ENCODE results near the gene E2F8. TPM values are rescaled to one million over a fixed set of nuclear protein-coding genes. Genes with fewer than 3 reads are reported as not detected.
A peak's percentile ranks its signal among the peaks of the same experiment; 100 is the strongest.

E2F8 gene
- total and polyA plus RNA-seq, 9 of the 15 experiments (the other 6 are each of a cell fraction or from before 2014, with no cell fraction given) = 6.9 to 23.6 (median 12.1) TPM

- ATAC-seq (no peak), FAIRE-seq (no peak), DNase-seq (ENCODE audit: extremely low read depth in 1 of 4, low spot score in 3 of 4) (no peak)
- Histone ChIP-seq H3K36me3 (ENCODE audit: control insufficient read depth, insufficient read depth, low read length) (no peaks in the 10 kb centered on the region), H3K4me2 (ENCODE audit: insufficient read depth, low read length) (no peak overlapping the region), H4K20me1 (replicated peaks; ENCODE audit: control insufficient read depth, insufficient read depth, low read length) (no peaks in the 10 kb centered on the region), H3K9ac (ENCODE audit: insufficient read depth in 1 of 2, low read depth in 2 of 2, low read length in 2 of 2) (no peak overlapping the region), H3K27ac (ENCODE audit: extremely low read depth, low read depth, low read length) (no peak overlapping the region), H3K79me2 (ENCODE audit: control insufficient read depth, insufficient read depth, low read length) (no peaks in the 10 kb centered on the region), H3K9me1 (ENCODE audit: control insufficient read depth, insufficient read depth, low read length) (no peaks in the 10 kb centered on the region), H3K27me3 (ENCODE audit: control insufficient read depth in 2 of 2, insufficient read depth in 2 of 2, low read length in 2 of 2) (peaks cover 12 to 16% of the 10 kb centered on the region in 2 experiments; a peak in 4 of 5 replicates), H2AFZ (ENCODE audit: low read depth, low read length) (no peak overlapping the region), H3K9me3 (replicated peaks; ENCODE audit: control insufficient read depth, insufficient read depth, low read depth, low read length) (no peaks in the 10 kb centered on the region), H3K4me1 (replicated peaks in 1 of 2; ENCODE audit: control insufficient read depth in 2 of 2, insufficient read depth in 2 of 2, low read length in 2 of 2) (no peaks in the 10 kb centered on the region; a peak in 1 of 5 replicates), H3K4me3 (no peak overlapping the region)
- intact Hi-C loops (cut with micrococcal nuclease) = no loop called here
- in situ Hi-C loops (cut with MboI) = no loop called here
- 4% methylated on average over 3 of the region's 3 CpGs for WGBS (ENCODE audit: insufficient coverage, low coverage, missing lambda C conversion rate)
- CTCF ChIA-PET (ENCODE audit: low intra/inter-chr PET ratio) = no interaction called here
- POLR2A ChIA-PET = interaction anchor here (1.0 to 1.6 kb wide), 3 partner anchors 13 to 19 kb away, joined by 4 read pairs; no protein-coding TSS in a partner anchor
- BruUV-seq (replicated peaks) = no TSS peak
- no peak for TF ChIP-seq GABPB2 (CRISPR knock-in tag; conservative IDR thresholded peaks at IDR 0.05)
- peak; percentile 10; the same call in 1 of the 2 replicates for TF ChIP-seq VEZF1 (CRISPR knock-in tag; IDR thresholded peaks at IDR 0.05)
- TF ChIP-seq ZNF324 (CRISPR knock-in tag; IDR thresholded peaks at IDR 0.05) = no peak
Observed at GRCh38 chr11:19199771-19200170, 41.0 kb downstream of the E2F8 start.

- no peaks in the 10 kb centered on the region for H3K9me1 ChIP-seq (ENCODE audit: control insufficient read depth, insufficient read depth, low read length)
- H3K4me1 ChIP-seq (replicated peaks in 1 of 2; ENCODE audit: control insufficient read depth in 2 of 2, insufficient read depth in 2 of 2, low read length in 2 of 2) = no peaks in the 10 kb centered on the region; a peak in 1 of 5 replicates
- intact Hi-C loops (cut with micrococcal nuclease) (no loop called here), in situ Hi-C loops (cut with MboI) (no loop called here)
- H3K9ac ChIP-seq (ENCODE audit: insufficient read depth in 1 of 2, low read depth in 2 of 2, low read length in 2 of 2) = no peak overlapping the region
- BruUV-seq (replicated peaks) = no TSS peak
- H3K4me2 ChIP-seq (ENCODE audit: insufficient read depth, low read length) = no peak overlapping the region
- DNase-seq (ENCODE audit: extremely low read depth in 1 of 4, low spot score in 3 of 4) (no peak), FAIRE-seq (no peak), ATAC-seq (no peak)
- H3K36me3 ChIP-seq (ENCODE audit: control insufficient read depth, insufficient read depth, low read length) = no peaks in the 10 kb centered on the region
- H4K20me1 ChIP-seq (replicated peaks; ENCODE audit: control insufficient read depth, insufficient read depth, low read length) = no peaks in the 10 kb centered on the region
- WGBS (ENCODE audit: insufficient coverage, low coverage, missing lambda C conversion rate) = 9% methylated on average over 7 of the region's 7 CpGs
- H3K9me3 ChIP-seq (replicated peaks; ENCODE audit: control insufficient read depth, insufficient read depth, low read depth, low read length) = no peaks in the 10 kb centered on the region
- no peak overlapping the region for H3K4me3 ChIP-seq
- ChIA-PET CTCF (ENCODE audit: low intra/inter-chr PET ratio) (no interaction called here), POLR2A (interaction anchor here (1.5 to 1.8 kb wide), 3 partner anchors 15 to 20 kb away, joined by 3 to 4 read pairs (median 4); no protein-coding TSS in a partner anchor)
- H3K27me3 ChIP-seq (ENCODE audit: control insufficient read depth in 2 of 2, insufficient read depth in 2 of 2, low read length in 2 of 2) = peaks cover 12 to 19% of the 10 kb centered on the region in 2 experiments; a peak in 4 of 5 replicates
- no peak overlapping the region for H3K27ac ChIP-seq (ENCODE audit: extremely low read depth, low read depth, low read length)
- H3K79me2 ChIP-seq (ENCODE audit: control insufficient read depth, insufficient read depth, low read length) = no peaks in the 10 kb centered on the region
- no peak overlapping the region for H2AFZ ChIP-seq (ENCODE audit: low read depth, low read length)
- TF ChIP-seq E2F3 (CRISPR knock-in tag; IDR thresholded peaks at IDR 0.05) = no peak
- no peak for TF ChIP-seq RBM25 (IDR thresholded peaks at IDR 0.05; ENCODE audit: low read depth, low read length, severe bottlenecking)
- no peak for TF ChIP-seq MXD1 (CRISPR knock-in tag; IDR thresholded peaks at IDR 0.05; ENCODE audit: borderline replicate concordance, poor library complexity, severe bottlenecking)
- no peak for TF ChIP-seq ZFX (CRISPR knock-in tag; IDR thresholded peaks at IDR 0.05)
- no peak for TF ChIP-seq ZNF707 (CRISPR knock-in tag; conservative IDR thresholded peaks at IDR 0.05)
- TF ChIP-seq TEAD2 (tag; IDR thresholded peaks at IDR 0.05) = no peak
- TF ChIP-seq TFE3 (CRISPR knock-in tag; IDR thresholded peaks at IDR 0.05) = no peak
Observed at GRCh38 chr11:19199048-19199447, 41.7 kb downstream of the E2F8 start.

All from K562 (cell line).